A549 (cell line): ENCODE data around the gene ATP5PO. TPM values are rescaled to one million over a fixed set of nuclear protein-coding genes. Genes with fewer than 3 reads are reported as not detected.

Experiments
- ATAC-seq, 2 experiments: fragments of 200-7000 bp in 1 of 2; fragments of >200 bp in 1 of 2; cut with Nextera tagmentation in 1 of 2; cut with Tn5 transposase in 1 of 2; 3 replicates each; pipeline versions ENCODE4 v1.8.0 to v1.9.1; 2018 to 2020; ENCODE audit warnings: mild to moderate bottlenecking in 1 of 2, moderate library complexity in 1 of 2
- CTCF ChIA-PET: fragments of 300-600 bp; sonication (Branson Sonifier 250); formaldehyde crosslinking; extraction: SDS; loops from one replicate; lab custom pipeline; 2021; ENCODE audit warnings: antibody characterized with exemption, inconsistent platforms; lab: Yijun Ruan, JAX
- POLR2A ChIA-PET: fragments of 350-600 bp; formaldehyde crosslinking; extraction: SDS; loops from one replicate; lab custom pipeline; 2021; ENCODE audit warnings: antibody characterized with exemption, inconsistent platforms; lab: Yijun Ruan, JAX
- DNase-seq, 2 experiments: peaks; one replicate each; pipeline versions ENCODE4 v3.0.0 to v3.0.0-alpha.2; 2011 to 2016; ENCODE audit warnings: low read depth in 1 of 2, low spot score in 1 of 2
- FAIRE-seq: peaks from 2 replicates; lab custom pipeline; 2011; peaks lifted over from hg19 to GRCh38; lab: Jason Lieb, UNC
- H3K27ac ChIP-seq, 2 experiments: fragments of >200 bp; sonication (Bioruptor Twin); formaldehyde crosslinking; 3 replicates each; pipeline ENCODE4 v1.5.1; 2016 to 2017
- H3K4me1 ChIP-seq: fragments of >200 bp; sonication (Bioruptor Twin); formaldehyde crosslinking; 3 replicates; pipeline ENCODE4 v1.6.1; 2016
- H3K4me2 ChIP-seq: fragments of >200 bp; sonication (Bioruptor Twin); formaldehyde crosslinking; 3 replicates; pipeline ENCODE4 v1.6.1; 2016
- H3K4me3 ChIP-seq: fragments of >200 bp; sonication (Bioruptor Twin); formaldehyde crosslinking; 3 replicates; pipeline ENCODE4 v1.5.1; 2016
- H3K9me3 ChIP-seq: fragments of >200 bp; sonication (Bioruptor Twin); formaldehyde crosslinking; 3 replicates; pipeline ENCODE4 v1.6.1; 2016
- BHLHE40 ChIP-seq: IDR thresholded peaks from 2 replicates; pipeline ENCODE4 v1.6.1; 2012; ENCODE audit warnings: low read depth, low read length, inconsistent platforms
- CBX8 ChIP-seq: fragments of 200-600 bp; sonication (generic); IDR thresholded peaks from 2 replicates; pipeline ENCODE4 v1.6.1; 2016
- CHD4 ChIP-seq: fragments of 200-600 bp; sonication (generic); IDR thresholded peaks from 2 replicates; pipeline ENCODE4 v1.6.1; 2016; ENCODE audit warnings: antibody characterized with exemption, mild to moderate bottlenecking, borderline replicate concordance
- ESRRA ChIP-seq: fragments of 150-350 bp; IDR thresholded peaks from 2 replicates; pipeline ENCODE4 v1.6.1; 2014; ENCODE audit warnings: mild to moderate bottlenecking, low read length, borderline replicate concordance
- FOXS1 ChIP-seq: fragments of 250-450 bp; sonication (Bioruptor Pico); IDR thresholded peaks from 2 replicates; pipeline ENCODE4 v1.5.0; 2020; ENCODE audit warnings: mild to moderate bottlenecking, moderate library complexity
- HDAC2 ChIP-seq: fragments of 200-600 bp; sonication (generic); IDR thresholded peaks from 2 replicates; pipeline ENCODE4 v1.6.1; 2016
- HEYL ChIP-seq: fragments of 250-450 bp; sonication (Bioruptor Pico); IDR thresholded peaks from 2 replicates; pipeline ENCODE4 v1.8.0; 2021; ENCODE audit warnings: mild to moderate bottlenecking, moderate library complexity
- HOXA7 ChIP-seq: fragments of 250-450 bp; sonication (Bioruptor Pico); IDR thresholded peaks from 2 replicates; pipeline ENCODE4 v1.5.0; 2020; ENCODE audit warnings: mild to moderate bottlenecking, moderate library complexity
- HOXB13 ChIP-seq: fragments of 250-450 bp; sonication (Bioruptor Pico); IDR thresholded peaks from 2 replicates; pipeline ENCODE4 v1.5.0; 2020; ENCODE audit warnings: low read depth, mild to moderate bottlenecking, moderate library complexity
- JUN ChIP-seq, 2 experiments: fragments of >200 bp; sonication (Bioruptor Twin); formaldehyde crosslinking; IDR thresholded peaks; 2 replicates in 1 of 2; 3 replicates in 1 of 2; pipeline ENCODE4 v1.6.1; 2016 to 2017
- KDM1A ChIP-seq: fragments of 200-600 bp; sonication (generic); IDR thresholded peaks from 2 replicates; pipeline ENCODE4 v1.6.1; 2016; ENCODE audit warnings: low read depth, mild to moderate bottlenecking
- KDM5A ChIP-seq: fragments of 200-600 bp; sonication (generic); IDR thresholded peaks from 2 replicates; pipeline ENCODE4 v1.6.1; 2016; ENCODE audit warnings: antibody characterized with exemption, mild to moderate bottlenecking
- MAZ ChIP-seq: fragments of 150-350 bp; IDR thresholded peaks from 2 replicates; pipeline ENCODE4 v1.6.1; 2014; ENCODE audit warnings: antibody characterized with exemption, low read depth, low read length, borderline replicate concordance
- MYC ChIP-seq: IDR thresholded peaks from 2 replicates; pipeline ENCODE4 v1.6.1; 2012; ENCODE audit warnings: mild to moderate bottlenecking, inconsistent platforms, low read length, improper control_type of control experiment, borderline replicate concordance
- NFE2L2 ChIP-seq: fragments of 150-350 bp; conservative IDR thresholded peaks from 2 replicates; pipeline ENCODE4 v1.6.1; 2014; ENCODE audit warnings: low read length
- NR3C1 ChIP-seq: fragments of >200 bp; sonication (Bioruptor Twin); formaldehyde crosslinking; IDR thresholded peaks from 3 replicates; pipeline ENCODE4 v1.6.1; 2017
- PHF8 ChIP-seq: fragments of 200-600 bp; sonication (generic); IDR thresholded peaks from 2 replicates; pipeline ENCODE4 v1.6.1; 2016; ENCODE audit warnings: low read depth, mild to moderate bottlenecking, antibody characterized with exemption, moderate library complexity, borderline replicate concordance
- POLR2A ChIP-seq: IDR thresholded peaks from 2 replicates; pipeline ENCODE4 v1.6.1; 2012; ENCODE audit warnings: mild to moderate bottlenecking, low read length
- POLR2AphosphoS2 ChIP-seq: conservative IDR thresholded peaks from 2 replicates; pipeline ENCODE4 v1.6.1; 2012; ENCODE audit warnings: low read length, improper control_type of control experiment, inconsistent platforms
- RARB ChIP-seq: fragments of 250-450 bp; sonication (Bioruptor Pico); IDR thresholded peaks from 2 replicates; pipeline ENCODE4 v1.8.0; 2021; ENCODE audit warnings: mild to moderate bottlenecking, moderate library complexity
- TFCP2L1 ChIP-seq: fragments of 250-450 bp; sonication (Bioruptor Pico); IDR thresholded peaks from 2 replicates; pipeline ENCODE4 v1.5.0; 2021; ENCODE audit warnings: mild to moderate bottlenecking
- TP53 ChIP-seq: fragments of 250-450 bp; sonication (Bioruptor Pico); IDR thresholded peaks from 2 replicates; pipeline ENCODE4 v1.5.0; 2021; ENCODE audit warnings: mild to moderate bottlenecking, moderate library complexity
- ZC3H11A ChIP-seq: fragments of 450-650 bp; IDR thresholded peaks from 2 replicates; pipeline ENCODE4 v1.6.1; 2014; ENCODE audit warnings: antibody characterized with exemption, mild to moderate bottlenecking
- ZFP36 ChIP-seq: fragments of 450-650 bp; IDR thresholded peaks from 2 replicates; pipeline ENCODE4 v1.6.1; 2014; ENCODE audit warnings: borderline replicate concordance; ENCODE audit not compliant: partially characterized antibody
- WGBS: methylation state at CpG from one replicate; pipeline ENCODE4 v1.1.6; 2017; ENCODE audit errors: missing lambda C conversion rate; 5-methylcytosine and 5-hydroxymethylcytosine counted together
- polyA plus RNA-seq, 4 experiments: library from polyadenylated mRNA; depleted of rRNA in 3 of 4; stranded (reverse); fragments of >200 nt; fragmentation: RNase III in 1 of 4; extraction: RNeasy Plus Mini Kit Qiagen cat#74134 plus additional on column Dnase treatment in 1 of 4; gene quantifications; 2 replicates in 3 of 4; 3 replicates in 1 of 4; pipeline ENCODE4 v1.2.3, GENCODE V29; 2011 to 2017
- TF ChIP-seq, protein P1 (sequence below): fragments of >200 bp; sonication (Bioruptor Twin); formaldehyde crosslinking; IDR thresholded peaks from 3 replicates; pipeline ENCODE4 v1.6.1; 2016
- TF ChIP-seq, protein P2 (sequence below): fragments of 150-350 bp; IDR thresholded peaks from 2 replicates; pipeline ENCODE4 v1.6.1; 2014; ENCODE audit warnings: low read depth, mild to moderate bottlenecking, low read length
- TF ChIP-seq, protein P3 (sequence below): fragments of >200 bp; sonication (Bioruptor Twin); formaldehyde crosslinking; IDR thresholded peaks from 2 replicates; pipeline ENCODE4 v1.6.1; 2016
- TF ChIP-seq, protein P4 (sequence below): IDR thresholded peaks from 2 replicates; pipeline ENCODE4 v1.6.1; 2012; ENCODE audit warnings: low read depth, borderline replicate concordance
- TF ChIP-seq, protein P5 (sequence below): fragments of 450-650 bp; IDR thresholded peaks from 2 replicates; pipeline ENCODE4 v1.6.1; 2014; ENCODE audit warnings: antibody characterized with exemption
- TF ChIP-seq, protein P6 (sequence below): fragments of 200-600 bp; sonication (generic); IDR thresholded peaks from 2 replicates; pipeline ENCODE4 v1.6.1; 2016; ENCODE audit warnings: antibody characterized with exemption, mild to moderate bottlenecking, moderate library complexity

The ATP5PO gene
- polyA plus RNA-seq, 2 of the 4 experiments (the other 2 are of a cell fraction), result 143 to 252 TPM

DNA sequence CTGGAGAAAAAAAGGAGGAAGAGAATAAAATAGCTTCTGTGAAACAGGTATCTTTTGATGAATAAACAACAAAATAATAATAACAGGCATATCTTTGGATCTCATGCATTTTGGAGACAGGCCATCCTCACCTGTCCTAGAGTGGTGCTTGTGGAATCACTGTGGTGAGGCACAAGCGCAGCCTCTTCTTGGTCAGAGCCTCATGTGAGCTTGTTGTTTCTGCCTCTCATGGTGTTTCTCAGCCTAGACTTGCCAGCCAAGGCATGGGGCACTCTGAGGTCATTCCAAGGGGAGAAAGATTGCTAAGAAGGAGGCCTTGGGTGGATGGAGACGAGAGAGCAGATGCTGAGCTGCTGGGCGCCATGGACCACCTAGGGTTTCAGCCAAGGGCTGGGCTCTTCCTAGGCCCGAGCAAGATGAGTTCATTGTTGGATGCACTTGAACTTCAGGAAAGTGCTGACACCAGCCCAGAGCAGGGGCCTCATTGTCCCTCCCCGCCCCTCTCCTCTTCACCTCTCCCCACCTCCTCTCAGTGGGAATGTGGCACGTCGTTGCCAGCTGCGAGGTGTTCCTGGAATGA is 49.5 kb downstream of the ATP5PO start (continued):
- TF ChIP-seq, protein P1, sequence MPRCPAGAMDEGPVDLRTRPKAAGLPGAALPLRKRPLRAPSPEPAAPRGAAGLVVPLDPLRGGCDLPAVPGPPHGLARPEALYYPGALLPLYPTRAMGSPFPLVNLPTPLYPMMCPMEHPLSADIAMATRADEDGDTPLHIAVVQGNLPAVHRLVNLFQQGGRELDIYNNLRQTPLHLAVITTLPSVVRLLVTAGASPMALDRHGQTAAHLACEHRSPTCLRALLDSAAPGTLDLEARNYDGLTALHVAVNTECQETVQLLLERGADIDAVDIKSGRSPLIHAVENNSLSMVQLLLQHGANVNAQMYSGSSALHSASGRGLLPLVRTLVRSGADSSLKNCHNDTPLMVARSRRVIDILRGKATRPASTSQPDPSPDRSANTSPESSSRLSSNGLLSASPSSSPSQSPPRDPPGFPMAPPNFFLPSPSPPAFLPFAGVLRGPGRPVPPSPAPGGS, result no peak

DNA sequence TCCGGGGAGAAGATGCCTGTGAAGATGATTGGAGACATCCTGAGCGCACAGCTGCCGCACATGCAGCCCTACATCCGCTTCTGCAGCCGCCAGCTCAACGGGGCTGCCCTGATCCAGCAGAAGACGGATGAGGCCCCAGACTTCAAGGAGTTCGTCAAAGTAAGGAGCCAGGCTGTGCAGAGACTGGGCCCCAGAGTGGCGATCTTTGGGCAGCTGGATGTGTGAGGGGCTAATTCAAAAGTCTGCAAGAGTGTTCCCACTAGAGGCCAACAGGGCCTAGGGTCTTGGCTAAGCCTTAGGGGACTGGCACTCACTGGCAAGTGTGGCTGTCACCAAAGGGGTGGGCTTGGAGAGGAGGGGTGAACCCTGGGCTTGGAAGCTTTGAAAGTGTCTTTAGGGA is 50.4 kb downstream of the ATP5PO start:
- no peak overlapping the region for H3K4me3 ChIP-seq
- no peak for ATAC-seq
- ChIA-PET CTCF (no interaction called here), POLR2A (no interaction called here)
- H3K4me2 ChIP-seq, result no peak overlapping the region
- TF ChIP-seq TP53 (CRISPR knock-in tag) (no peak), PHF8 (no peak), KDM1A (no peak), BHLHE40 (no peak), POLR2A (no peak), TFCP2L1 (CRISPR knock-in tag) (no peak), ZC3H11A (no peak), KDM5A (no peak), FOXS1 (CRISPR knock-in tag) (no peak), CBX8 (no peak), ESRRA (no peak), JUN (IDR thresholded peaks at IDR 0.05) (no peak), HEYL (CRISPR knock-in tag) (no peak), POLR2AphosphoS2 (no peak), MYC (no peak), HOXA7 (CRISPR knock-in tag) (no peak)
- TF ChIP-seq, protein P2, sequence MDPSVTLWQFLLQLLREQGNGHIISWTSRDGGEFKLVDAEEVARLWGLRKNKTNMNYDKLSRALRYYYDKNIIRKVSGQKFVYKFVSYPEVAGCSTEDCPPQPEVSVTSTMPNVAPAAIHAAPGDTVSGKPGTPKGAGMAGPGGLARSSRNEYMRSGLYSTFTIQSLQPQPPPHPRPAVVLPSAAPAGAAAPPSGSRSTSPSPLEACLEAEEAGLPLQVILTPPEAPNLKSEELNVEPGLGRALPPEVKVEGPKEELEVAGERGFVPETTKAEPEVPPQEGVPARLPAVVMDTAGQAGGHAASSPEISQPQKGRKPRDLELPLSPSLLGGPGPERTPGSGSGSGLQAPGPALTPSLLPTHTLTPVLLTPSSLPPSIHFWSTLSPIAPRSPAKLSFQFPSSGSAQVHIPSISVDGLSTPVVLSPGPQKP, result no peak
- TF ChIP-seq, protein P3, sequence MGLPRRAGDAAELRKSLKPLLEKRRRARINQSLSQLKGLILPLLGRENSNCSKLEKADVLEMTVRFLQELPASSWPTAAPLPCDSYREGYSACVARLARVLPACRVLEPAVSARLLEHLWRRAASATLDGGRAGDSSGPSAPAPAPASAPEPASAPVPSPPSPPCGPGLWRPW, result no peak
- TF ChIP-seq, protein P4, sequence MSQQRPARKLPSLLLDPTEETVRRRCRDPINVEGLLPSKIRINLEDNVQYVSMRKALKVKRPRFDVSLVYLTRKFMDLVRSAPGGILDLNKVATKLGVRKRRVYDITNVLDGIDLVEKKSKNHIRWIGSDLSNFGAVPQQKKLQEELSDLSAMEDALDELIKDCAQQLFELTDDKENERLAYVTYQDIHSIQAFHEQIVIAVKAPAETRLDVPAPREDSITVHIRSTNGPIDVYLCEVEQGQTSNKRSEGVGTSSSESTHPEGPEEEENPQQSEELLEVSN, result no peak
- FAIRE-seq, result no peak
- DNase-seq, result no peak
- no peaks in the 10 kb centered on the region for H3K9me3 ChIP-seq
- H3K4me1 ChIP-seq, result no peaks in the 10 kb centered on the region
- 85% methylated on average over 9 of the region's 9 CpGs for WGBS
- H3K27ac ChIP-seq, result no peak overlapping the region

DNA sequence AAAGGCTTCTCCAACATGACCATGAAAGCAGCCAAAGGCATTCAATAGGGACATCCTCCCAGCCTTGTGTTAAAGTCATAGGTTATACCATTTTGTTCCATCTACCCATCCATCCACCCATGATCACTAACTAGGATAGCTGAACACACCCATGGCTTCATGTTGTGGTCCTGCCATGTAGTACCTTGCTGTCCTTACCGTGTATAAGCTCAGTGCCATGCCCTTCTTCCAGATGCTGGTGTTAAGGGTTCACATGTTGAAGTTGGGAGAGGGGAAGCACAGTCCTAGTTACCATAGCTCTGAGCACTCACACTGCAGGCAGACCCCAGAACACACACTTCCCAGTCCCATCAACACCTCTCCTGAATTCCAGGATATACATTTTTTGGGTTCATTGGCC is 51.5 kb downstream of the ATP5PO start:
- DNase-seq (no peak), ATAC-seq (no peak), FAIRE-seq (no peak)
- 13% methylated on average over 1 of the region's 1 CpG for WGBS
- Histone ChIP-seq H3K27ac (no peak overlapping the region), H3K4me1 (no peaks in the 10 kb centered on the region), H3K4me2 (no peak overlapping the region), H3K9me3 (no peaks in the 10 kb centered on the region), H3K4me3 (no peak overlapping the region)
- CTCF ChIA-PET, result interaction anchor here (0.8 to 1.1 kb wide), 3 partner anchors 9 to 484 kb away, joined by 3 to 4 read pairs (median 3); no protein-coding TSS in a partner anchor
- POLR2A ChIA-PET, result interaction anchor here (0.5 kb wide), 1 partner anchor 14 kb away, joined by 6 read pairs; no protein-coding TSS in a partner anchor
- TF ChIP-seq ZFP36 (no peak), NFE2L2 (no peak), RARB (CRISPR knock-in tag) (no peak), HDAC2 (no peak), NR3C1 (no peak), CHD4 (no peak), POLR2A (no peak), POLR2AphosphoS2 (no peak), HOXB13 (CRISPR knock-in tag) (no peak), MAZ (no peak)
- TF ChIP-seq, protein P5, sequence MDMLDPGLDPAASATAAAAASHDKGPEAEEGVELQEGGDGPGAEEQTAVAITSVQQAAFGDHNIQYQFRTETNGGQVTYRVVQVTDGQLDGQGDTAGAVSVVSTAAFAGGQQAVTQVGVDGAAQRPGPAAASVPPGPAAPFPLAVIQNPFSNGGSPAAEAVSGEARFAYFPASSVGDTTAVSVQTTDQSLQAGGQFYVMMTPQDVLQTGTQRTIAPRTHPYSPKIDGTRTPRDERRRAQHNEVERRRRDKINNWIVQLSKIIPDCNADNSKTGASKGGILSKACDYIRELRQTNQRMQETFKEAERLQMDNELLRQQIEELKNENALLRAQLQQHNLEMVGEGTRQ, result no peak
- TF ChIP-seq, protein P6, sequence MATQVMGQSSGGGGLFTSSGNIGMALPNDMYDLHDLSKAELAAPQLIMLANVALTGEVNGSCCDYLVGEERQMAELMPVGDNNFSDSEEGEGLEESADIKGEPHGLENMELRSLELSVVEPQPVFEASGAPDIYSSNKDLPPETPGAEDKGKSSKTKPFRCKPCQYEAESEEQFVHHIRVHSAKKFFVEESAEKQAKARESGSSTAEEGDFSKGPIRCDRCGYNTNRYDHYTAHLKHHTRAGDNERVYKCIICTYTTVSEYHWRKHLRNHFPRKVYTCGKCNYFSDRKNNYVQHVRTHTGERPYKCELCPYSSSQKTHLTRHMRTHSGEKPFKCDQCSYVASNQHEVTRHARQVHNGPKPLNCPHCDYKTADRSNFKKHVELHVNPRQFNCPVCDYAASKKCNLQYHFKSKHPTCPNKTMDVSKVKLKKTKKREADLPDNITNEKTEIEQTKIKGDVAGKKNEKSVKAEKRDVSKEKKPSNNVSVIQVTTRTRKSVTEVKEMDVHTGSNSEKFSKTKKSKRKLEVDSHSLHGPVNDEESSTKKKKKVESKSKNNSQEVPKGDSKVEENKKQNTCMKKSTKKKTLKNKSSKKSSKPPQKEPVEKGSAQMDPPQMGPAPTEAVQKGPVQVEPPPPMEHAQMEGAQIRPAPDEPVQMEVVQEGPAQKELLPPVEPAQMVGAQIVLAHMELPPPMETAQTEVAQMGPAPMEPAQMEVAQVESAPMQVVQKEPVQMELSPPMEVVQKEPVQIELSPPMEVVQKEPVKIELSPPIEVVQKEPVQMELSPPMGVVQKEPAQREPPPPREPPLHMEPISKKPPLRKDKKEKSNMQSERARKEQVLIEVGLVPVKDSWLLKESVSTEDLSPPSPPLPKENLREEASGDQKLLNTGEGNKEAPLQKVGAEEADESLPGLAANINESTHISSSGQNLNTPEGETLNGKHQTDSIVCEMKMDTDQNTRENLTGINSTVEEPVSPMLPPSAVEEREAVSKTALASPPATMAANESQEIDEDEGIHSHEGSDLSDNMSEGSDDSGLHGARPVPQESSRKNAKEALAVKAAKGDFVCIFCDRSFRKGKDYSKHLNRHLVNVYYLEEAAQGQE, result no peak
- TF ChIP-seq, protein P3, result no peak
